GM19452 (cell line): Measurements from ENCODE around the gene DCAF8.

Experiments
- ATAC-seq: cut with Tn5 transposase; IDR thresholded peaks from one replicate; pipeline ENCODE4 v1.9.1; 2021; ENCODE audit not compliant: unreplicated experiment

Gene DCAF8

GRCh38 chr1:160264795-160265307 is 2.5 kb upstream of the DCAF8 start:
- ATAC-seq = no peak

DNA sequence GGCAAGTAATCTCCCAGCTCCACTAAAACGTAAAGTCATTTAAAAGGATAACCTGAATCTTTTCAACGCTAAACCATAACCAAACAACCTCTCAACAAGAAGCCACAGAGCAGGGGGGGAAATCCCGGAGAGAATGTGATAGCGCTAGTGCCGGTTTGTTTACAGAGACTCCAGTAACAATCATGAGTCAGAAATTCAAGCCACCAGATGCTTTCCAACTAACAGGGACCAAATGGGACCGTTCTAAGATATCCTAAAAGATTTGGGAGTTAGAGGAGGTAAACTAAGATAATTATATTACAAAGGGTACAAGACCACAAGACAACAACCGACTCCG is 825 bp downstream of the DCAF8 start:
- ATAC-seq = no peak

GRCh38 chr1:160260406-160261382 is 1.7 kb downstream of the DCAF8 start:
- no peak for ATAC-seq

- ATAC-seq = no peak
Observed at GRCh38 chr1:160258177-160258798, 4.1 kb downstream of the DCAF8 start.

DNA sequence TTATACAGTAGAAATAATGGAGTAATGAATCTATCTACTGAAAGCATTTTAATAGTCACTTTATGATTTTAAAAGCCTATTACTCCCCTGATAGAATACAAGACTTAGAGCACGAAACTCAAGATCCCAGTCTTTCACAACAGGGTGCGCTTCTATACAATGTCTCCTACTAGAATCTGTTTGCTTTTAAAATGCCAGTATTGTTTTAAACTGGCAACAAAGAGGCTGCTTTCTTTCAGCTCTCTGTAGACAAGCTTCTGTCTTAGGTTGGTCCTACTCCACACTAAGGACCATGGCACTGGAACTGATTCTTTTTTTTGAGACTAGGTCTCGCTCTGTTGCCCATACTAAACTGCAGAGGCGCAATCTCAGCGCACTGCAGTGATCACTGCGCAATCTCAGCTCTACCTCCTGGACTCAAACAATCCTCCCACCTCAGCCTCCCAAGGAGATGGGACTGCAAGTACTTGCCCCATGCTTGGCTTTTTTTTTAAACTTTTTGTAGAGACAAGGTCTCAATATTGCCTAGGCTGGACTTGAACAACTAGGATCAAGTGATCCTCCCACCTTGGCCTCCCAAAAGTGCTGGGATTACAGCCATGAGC is 4.8 kb downstream of the DCAF8 start:
- no peak for ATAC-seq

- no peak for ATAC-seq
Observed at GRCh38 chr1:160256396-160257046, 5.8 kb downstream of the DCAF8 start.

GRCh38 chr1:160255781-160256300 is 6.5 kb downstream of the DCAF8 start:
- ATAC-seq = no peak

- peak; percentile 79 for ATAC-seq
Observed at GRCh38 chr1:160251687-160252526, 10.4 kb downstream of the DCAF8 start.

- ATAC-seq = no peak
Observed at GRCh38 chr1:160251011-160251410, 11.3 kb downstream of the DCAF8 start.

DNA sequence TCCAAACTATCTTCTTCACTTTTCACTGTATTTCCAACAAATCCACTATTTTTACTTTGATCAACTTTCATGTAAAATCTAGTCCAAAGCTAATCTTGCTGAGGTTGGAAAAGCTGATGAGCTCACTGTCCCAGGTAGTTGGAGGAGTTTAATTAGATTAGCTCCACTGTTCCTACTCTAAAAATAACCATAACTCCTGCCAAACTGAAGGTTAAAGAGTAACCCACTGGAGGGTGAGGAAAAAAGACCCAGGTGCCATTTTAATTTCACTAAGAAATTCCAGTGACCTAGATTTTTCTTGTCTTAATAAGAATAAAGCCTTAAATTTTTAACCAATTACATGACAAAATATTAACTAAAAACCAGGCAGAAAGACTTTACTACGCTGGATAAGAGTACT is 15.3 kb downstream of the DCAF8 start:
- no peak for ATAC-seq

DNA sequence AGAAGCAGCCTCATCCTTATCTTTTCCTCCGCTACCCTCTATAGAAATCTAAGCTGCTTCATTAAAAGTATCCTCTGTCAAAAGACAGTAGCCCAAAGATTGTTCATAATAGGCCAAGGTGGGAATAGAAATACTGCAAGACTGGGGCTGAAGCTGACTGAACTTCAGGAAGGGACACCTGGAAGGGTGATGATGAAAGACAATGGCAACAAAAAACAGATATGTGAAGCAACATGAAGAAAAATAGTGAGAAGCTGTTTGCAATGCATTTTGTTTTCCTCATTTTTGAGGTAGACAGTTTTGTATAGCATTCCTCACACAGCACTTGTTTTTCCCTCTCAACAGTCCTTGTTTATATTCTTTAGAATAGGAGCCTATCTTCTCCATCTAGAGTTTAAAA is 16.9 kb downstream of the DCAF8 start:
- ATAC-seq = no peak

DNA sequence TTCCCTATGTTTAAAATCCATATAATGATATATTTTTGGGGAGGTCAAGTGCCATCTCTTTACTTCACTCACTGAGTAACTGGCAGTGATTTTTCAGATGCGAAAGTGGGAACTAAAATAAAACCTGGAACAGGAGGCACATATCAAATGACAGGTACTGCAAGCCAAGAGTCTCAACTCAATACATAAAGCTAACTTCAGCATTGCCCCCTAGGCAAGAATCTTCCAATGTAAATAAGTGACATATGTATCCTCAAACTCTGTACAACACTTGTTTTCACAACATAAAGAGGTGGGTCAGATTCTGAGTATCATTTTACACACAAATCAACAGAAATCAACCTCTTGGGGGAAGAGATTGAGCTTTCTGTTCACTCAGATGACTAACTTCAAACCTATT is 18.1 kb downstream of the DCAF8 start:
- ATAC-seq = no peak

- ATAC-seq = no peak
Observed at GRCh38 chr1:160243767-160244166, 18.6 kb downstream of the DCAF8 start.

DNA sequence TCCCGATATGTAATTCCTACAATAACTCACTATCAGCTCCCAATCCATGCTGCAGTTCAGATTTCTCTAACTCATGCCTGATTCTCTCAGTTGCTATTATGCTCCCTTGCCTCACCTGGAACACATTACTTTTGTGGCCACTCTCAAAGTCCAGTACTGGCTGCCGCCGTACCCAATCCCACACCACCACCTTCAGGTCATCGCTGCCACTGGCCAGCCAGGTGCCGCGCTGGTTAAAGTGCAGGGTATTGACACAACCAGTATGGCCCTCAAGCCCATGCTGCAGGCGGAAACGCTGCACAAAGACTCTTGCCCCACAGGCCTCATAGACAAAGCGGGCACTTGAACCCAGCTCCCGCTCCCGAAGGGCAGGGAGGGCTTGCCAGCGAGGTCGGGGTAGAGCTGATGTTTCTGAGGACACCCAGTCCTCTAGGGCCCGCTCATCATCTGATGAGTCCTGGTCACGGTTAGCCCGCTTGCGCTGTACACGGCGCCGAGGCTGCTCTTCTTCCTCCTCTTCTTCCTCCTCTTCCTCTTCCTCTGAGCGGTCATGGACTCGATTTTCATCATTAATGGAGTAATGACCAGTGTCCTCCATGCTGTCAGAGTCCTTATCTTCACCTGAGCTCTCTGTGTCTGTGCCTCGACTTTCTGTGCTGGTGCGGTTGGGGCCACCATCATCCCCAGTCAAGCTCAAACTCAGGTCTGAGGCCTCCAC is 22.6 kb downstream of the DCAF8 start:
- no peak for ATAC-seq

GRCh38 chr1:160238408-160238807 is 23.9 kb downstream of the DCAF8 start:
- no peak for ATAC-seq

DNA sequence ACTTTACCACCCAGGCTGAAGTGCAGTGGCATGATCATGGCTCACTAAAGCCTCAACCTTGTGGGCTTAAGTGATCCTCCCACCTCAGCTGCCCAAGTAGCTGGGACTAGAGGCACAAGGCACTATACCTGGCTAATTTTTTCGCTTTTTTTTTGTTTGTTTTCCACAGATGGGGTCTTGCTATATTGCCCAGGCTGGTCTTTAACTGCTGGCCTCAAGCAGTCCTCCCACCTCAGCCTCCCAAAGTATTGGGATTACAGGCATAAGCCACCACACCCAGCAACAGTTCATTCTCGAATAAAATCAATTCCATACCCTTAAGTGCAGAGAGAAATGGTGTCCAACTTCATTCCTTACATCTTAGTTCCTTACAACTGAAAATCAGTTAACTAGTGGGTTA is 24.8 kb downstream of the DCAF8 start:
- ATAC-seq = no peak

- ATAC-seq = no peak
Observed at GRCh38 chr1:160236806-160237205, 25.5 kb downstream of the DCAF8 start.

DNA sequence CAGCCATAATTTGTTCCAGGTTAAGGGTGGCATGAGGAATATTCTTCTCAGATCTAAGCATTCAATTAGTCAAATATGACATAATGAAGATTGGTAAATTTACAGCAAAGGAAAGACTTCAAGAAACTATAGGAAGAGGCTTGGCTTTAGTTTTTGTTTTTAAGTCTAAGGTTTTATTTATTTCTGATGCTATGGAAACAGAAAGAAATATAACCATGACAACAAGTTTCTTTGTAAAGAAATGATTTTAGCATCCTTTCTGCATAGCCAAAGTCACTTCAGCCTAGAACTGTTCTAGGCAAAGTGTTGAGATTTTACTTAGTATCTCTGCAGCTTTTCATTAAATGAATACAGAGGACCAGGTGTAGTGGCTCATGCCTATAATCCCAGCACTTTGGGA is 29.4 kb downstream of the DCAF8 start:
- ATAC-seq = no peak

DNA sequence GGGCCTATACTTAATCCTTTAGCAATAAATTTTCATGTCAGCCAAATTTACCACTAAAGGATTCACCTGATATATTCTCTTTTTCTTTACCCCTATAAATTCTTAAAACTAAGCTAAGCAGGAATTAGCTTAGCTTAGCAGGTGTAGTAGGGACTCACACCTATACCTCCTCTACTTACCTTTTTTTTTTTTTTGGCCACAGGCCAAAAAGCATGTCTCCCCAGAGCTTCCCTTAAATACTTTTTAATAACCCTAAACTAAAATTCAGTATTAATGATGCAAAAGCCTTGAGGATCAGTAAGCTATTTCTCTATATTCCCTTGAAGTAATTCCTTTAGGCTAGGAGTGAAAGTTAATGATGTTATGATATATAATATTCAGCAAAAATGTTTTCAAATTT is 33.9 kb downstream of the DCAF8 start:
- ATAC-seq = no peak

- no peak for ATAC-seq
Observed at GRCh38 chr1:160227561-160227960, 34.8 kb downstream of the DCAF8 start.
